Gastrocnemius medialis (tissue), 4 donors: ENCODE measurements around the gene TESPA1.

Source experiments
- POLR2A ChIP-seq, 2 donors: fragments of 450-650 bp; IDR thresholded peaks; one replicate each; pipeline ENCODE4 v1.6.1; 2017; ENCODE audit warnings: antibody characterized with exemption in 2 of 2, mild to moderate bottlenecking in 2 of 2, moderate library complexity in 2 of 2
- TF ChIP-seq, protein P1 (sequence below), 5 experiments: fragments of 450-650 bp in 3 of 5; fragments of 200-600 bp in 2 of 5; sonication (generic) in 2 of 5; IDR thresholded peaks in 4 of 5; conservative IDR thresholded peaks in 1 of 5; 1 replicate in 4 of 5; 2 replicates in 1 of 5; pipeline ENCODE4 v1.5.1; 2016 to 2019; ENCODE audit warnings: antibody characterized with exemption in 5 of 5, mild to moderate bottlenecking in 3 of 5, moderate library complexity in 3 of 5

DNA sequence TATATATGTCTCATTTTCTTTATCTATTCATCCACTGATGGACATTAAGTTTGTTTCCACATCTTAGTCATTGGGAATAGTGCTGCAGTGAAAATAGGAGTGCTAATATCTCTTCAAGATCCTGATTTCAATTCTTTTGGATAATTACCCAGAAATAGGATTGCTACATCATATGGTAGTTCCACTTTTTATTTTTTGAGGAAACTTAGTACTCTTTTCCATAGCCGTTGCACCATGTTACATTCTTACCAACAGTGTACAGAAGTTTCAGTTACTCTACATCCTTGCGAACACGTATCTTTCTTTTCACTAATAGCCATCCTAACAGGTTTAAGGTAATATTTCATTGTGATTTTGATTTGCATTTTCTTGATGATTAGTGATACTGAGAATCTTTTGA lies 29.8 kb downstream of the TESPA1 start:
- TF ChIP-seq POLR2A (IDR thresholded peaks at IDR 0.05), result no peak
- TF ChIP-seq, protein P1, sequence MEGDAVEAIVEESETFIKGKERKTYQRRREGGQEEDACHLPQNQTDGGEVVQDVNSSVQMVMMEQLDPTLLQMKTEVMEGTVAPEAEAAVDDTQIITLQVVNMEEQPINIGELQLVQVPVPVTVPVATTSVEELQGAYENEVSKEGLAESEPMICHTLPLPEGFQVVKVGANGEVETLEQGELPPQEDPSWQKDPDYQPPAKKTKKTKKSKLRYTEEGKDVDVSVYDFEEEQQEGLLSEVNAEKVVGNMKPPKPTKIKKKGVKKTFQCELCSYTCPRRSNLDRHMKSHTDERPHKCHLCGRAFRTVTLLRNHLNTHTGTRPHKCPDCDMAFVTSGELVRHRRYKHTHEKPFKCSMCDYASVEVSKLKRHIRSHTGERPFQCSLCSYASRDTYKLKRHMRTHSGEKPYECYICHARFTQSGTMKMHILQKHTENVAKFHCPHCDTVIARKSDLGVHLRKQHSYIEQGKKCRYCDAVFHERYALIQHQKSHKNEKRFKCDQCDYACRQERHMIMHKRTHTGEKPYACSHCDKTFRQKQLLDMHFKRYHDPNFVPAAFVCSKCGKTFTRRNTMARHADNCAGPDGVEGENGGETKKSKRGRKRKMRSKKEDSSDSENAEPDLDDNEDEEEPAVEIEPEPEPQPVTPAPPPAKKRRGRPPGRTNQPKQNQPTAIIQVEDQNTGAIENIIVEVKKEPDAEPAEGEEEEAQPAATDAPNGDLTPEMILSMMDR (IDR thresholded peaks at IDR 0.05 in 4 of 5, conservative IDR thresholded peaks at IDR 0.05 in 1 of 5), result no peak
